Pancreas (tissue), 10 donors: ENCODE data around the gene FYCO1. TPM values are rescaled to one million over a fixed set of nuclear protein-coding genes. Genes with fewer than 3 reads are reported as not detected.

ENCODE experiments used
- ATAC-seq, 4 donors: fragments of 200-7000 bp; cut with Tn5 transposase; one replicate each; pipeline versions ENCODE4 v1.8.0 to v1.9.1; 2020; ENCODE audit warnings: mild to moderate bottlenecking in 4 of 4, moderate library complexity in 4 of 4
- DNase-seq, 6 donors: peaks; one replicate each; pipeline ENCODE4 v3.0.0-alpha.2; 2020
- FAIRE-seq: peaks from 2 replicates; lab custom pipeline; 2012; peaks lifted over from hg19 to GRCh38; lab: Jason Lieb, UNC
- H3K27ac ChIP-seq, 4 donors: fragments of 200-600 bp; sonication (generic); 1 replicate in 3 of 4; 2 replicates in 1 of 4; pipeline versions ENCODE4 v1.5.0 to v1.8.0; 2020
- H3K27me3 ChIP-seq, 4 donors: fragments of 200-600 bp; one replicate each; pipeline ENCODE4 v1.8.0; 2021
- H3K36me3 ChIP-seq, 3 donors: fragments of 200-600 bp; sonication (generic) in 1 of 3; one replicate each; pipeline versions ENCODE4 v1.5.0 to v1.8.0; 2020 to 2021
- H3K4me1 ChIP-seq, 3 donors: fragments of 200-600 bp; one replicate each; pipeline ENCODE4 v1.8.0; 2021
- H3K4me3 ChIP-seq, 4 donors: fragments of 200-600 bp; sonication (generic) in 2 of 4; one replicate each; pipeline versions ENCODE4 v1.5.0 to v1.8.0; 2020 to 2021
- H3K9me3 ChIP-seq, 4 donors: fragments of 200-600 bp; one replicate each; pipeline ENCODE4 v1.8.0; 2021
- WGBS, 2 donors: extraction: QIAGEN DNeasy Blood & Tissue Kit; methylation state at CpG; one replicate each; pipeline ENCODE4 v1.1.7; 2013; 5-methylcytosine and 5-hydroxymethylcytosine counted together
- intact Hi-C, 3 donors: fragments of 100-400 bp; cut with DNase I; formaldehyde crosslinking; loops; one replicate each; pipeline versions ENCODE4 v1.11.1 to v1.14.2; 2022
- polyA plus RNA-seq, 2 donors: library from polyadenylated mRNA; stranded (reverse); fragments of 200-250 nt; gene quantifications; one replicate each; pipeline ENCODE4 v1.2.3, GENCODE V29; 2013
- total RNA-seq, 6 donors: library from RNA; stranded (reverse); fragmentation: NEBNext Ultra II Directional in 4 of 6; extraction: Animal tissue kit (Norgen Biotek cat#: 25700) in 4 of 6; gene quantifications; one replicate each; pipeline versions ENCODE4 v1.2.1 to v1.2.4, GENCODE V29; 2021 to 2023
- TF ChIP-seq, protein P1 (sequence below), 4 donors: fragments of 200-600 bp; sonication (generic) in 3 of 4; IDR thresholded peaks; one replicate each; pipeline versions ENCODE4 v1.5.0 to v1.8.0; 2021; ENCODE audit warnings: antibody characterized with exemption in 4 of 4
- donor health status: healthy with polysubstance abuse.
- donor health status: DM: no; HTN: no; CAD: no; lungs with moderate emphysema.
- donor health status: DM: no; HTN: no; CAD: no.
- donor health status: control.
- donor health status: control.
- donor health status: Bipolar disorder and iron deficiency.
- donor health status: DM: yes; HTN: yes; CAD: no.
- donor health status: DM: no; HTN: no; CAD: no.
- donor health status: DM: no; HTN: no; CAD: no.
- donor health status: DM: yes; HTN: yes; CAD: no.

FYCO1 gene
- total and polyA plus RNA-seq, 8 donors: 9.3 to 25.1 (median 15.7) TPM

DNA sequence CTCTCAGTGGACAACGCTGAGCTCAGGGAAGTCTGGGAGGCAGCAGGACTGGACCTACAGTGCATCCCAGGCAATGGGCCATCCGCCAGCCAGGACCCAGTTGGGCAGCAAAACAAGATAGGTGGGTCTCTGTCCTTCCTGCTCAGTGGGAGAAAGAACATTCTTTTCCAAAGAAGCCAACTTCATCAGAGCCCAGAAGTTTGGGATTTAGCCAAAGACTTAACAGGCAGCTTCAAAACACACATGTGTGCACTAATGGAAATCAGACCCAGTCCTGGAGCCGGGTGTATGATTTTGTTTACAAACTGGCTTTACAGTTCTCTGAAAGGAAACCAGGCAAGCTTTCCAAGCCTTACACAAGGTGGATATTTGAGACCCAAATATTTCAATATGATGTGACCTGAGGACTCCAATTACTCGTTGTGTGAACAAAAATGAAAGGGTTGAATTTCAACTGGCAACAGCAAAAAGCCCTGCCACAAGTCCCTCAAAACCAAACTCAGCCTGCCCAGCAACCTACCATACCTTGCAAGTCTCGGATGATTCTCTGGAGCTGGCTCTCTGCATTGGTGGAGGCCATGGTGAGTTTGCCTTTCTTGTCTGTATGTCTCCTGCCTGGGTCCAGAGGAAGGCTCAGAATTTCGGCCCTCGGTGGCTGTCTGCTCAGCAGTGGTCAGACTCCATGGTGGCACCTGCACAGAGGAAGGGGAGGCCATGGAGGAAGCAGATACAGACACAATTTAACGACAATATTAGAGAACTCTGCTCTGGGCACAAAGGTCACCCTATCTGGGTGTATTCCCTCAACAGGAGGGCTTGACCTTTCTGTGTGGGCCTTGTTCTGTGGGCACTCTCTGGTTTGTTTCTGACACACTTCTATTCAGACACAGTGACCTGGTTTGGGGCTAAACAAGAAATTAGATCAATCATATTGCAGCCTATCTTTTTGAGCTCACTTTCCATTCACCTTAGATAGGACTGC is 11.0 kb downstream of the FYCO1 start:
- intact Hi-C loops: no loop called here
- H3K36me3 ChIP-seq: peaks cover 0 to 27% (median 0%) of the 10 kb centered on the region in 3 donors

DNA sequence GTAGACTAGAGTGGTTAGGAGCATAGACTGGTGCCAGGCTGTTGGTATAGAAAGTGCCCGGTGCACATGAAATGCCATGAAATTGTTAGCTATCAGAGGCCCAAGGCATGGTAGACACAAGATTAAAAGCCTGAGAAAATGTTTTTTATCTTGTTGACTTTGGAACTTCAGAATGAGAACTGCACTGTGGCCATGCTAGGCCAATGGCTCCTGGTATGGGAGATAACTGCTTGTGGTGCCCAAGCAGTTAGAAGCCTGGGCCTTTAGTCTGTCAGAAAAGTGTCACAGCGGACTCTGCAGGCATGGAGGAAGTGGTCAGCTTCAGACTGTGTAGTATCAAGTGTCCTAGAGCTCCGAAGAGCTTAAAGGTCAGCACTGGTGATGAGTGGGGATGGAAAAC is 11.9 kb downstream of the FYCO1 start:
- WGBS, 2 donors: 45 to 58% methylated on average over 3 of the region's 3 CpGs
- H3K4me1 ChIP-seq: peaks cover 45 to 50% (median 48%) of the 10 kb centered on the region in 3 donors
- no peak for ATAC-seq
- no peak for DNase-seq
- no peak overlapping the region for H3K4me3 ChIP-seq
- FAIRE-seq: no peak
- intact Hi-C loops: no loop called here
- H3K27ac ChIP-seq: no peak overlapping the region
- no peaks in the 10 kb centered on the region for H3K27me3 ChIP-seq
- peaks cover 0 to 32% (median 0%) of the 10 kb centered on the region in 3 donors for H3K36me3 ChIP-seq
- no peaks in the 10 kb centered on the region for H3K9me3 ChIP-seq
- TF ChIP-seq, protein P1, sequence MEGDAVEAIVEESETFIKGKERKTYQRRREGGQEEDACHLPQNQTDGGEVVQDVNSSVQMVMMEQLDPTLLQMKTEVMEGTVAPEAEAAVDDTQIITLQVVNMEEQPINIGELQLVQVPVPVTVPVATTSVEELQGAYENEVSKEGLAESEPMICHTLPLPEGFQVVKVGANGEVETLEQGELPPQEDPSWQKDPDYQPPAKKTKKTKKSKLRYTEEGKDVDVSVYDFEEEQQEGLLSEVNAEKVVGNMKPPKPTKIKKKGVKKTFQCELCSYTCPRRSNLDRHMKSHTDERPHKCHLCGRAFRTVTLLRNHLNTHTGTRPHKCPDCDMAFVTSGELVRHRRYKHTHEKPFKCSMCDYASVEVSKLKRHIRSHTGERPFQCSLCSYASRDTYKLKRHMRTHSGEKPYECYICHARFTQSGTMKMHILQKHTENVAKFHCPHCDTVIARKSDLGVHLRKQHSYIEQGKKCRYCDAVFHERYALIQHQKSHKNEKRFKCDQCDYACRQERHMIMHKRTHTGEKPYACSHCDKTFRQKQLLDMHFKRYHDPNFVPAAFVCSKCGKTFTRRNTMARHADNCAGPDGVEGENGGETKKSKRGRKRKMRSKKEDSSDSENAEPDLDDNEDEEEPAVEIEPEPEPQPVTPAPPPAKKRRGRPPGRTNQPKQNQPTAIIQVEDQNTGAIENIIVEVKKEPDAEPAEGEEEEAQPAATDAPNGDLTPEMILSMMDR (IDR thresholded peaks at IDR 0.05): no peak

More for the DNA sequence above, 11.0 kb downstream of the FYCO1 start:
- TF ChIP-seq, protein P1 (IDR thresholded peaks at IDR 0.05): no peak
- Histone ChIP-seq H3K27ac (peak overlapping the region in 3 of 4 donors; percentile 12 to 94 (median 90)), H3K4me3 (no peak overlapping the region), H3K27me3 (no peaks in the 10 kb centered on the region), H3K9me3 (no peaks in the 10 kb centered on the region), H3K4me1 (peaks cover 51 to 59% (median 55%) of the 10 kb centered on the region in 3 donors)
- no peak for ATAC-seq
- no peak for FAIRE-seq
- 58 to 63% methylated on average over 8 of the region's 8 CpGs for WGBS, 2 donors
- DNase-seq: peak in 1 of 6 donors; percentile 46

DNA sequence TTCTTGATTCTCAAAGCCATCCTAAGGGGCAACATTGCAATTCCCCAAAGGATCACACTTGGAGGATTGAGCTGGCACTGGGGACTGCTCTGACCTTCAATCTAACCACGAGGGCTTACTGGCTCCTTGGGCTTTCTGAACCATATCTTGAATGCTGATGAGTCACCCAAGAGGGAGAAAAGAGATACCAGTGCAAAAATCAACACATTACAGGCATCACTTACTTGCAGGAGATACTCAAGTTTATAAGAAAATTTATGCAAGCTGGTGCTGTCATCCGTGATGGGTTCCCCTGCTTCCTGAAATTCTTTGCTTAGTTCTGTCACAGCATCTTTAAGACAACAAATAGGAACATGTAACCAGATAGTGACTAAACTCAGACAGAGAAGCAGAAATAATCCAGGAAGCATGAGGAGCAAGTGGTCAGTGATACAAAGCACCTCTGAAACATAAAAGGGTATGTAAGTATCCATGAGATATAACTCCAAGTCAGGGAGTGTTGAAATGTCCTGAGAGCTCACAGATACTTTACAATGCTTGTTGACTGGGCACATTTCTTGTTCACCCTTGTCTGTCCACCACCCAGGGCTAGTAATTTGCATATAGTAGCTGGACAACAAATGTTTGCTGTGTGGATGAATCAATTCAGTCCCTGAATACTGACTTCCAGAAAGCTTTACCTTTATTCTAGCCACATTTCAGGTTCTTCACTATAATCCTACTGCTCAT is 14.1 kb downstream of the FYCO1 start:
- intact Hi-C loops: no loop called here
- no peak overlapping the region for H3K27ac ChIP-seq
- ATAC-seq (no peak), DNase-seq (no peak), FAIRE-seq (no peak)
- no peaks in the 10 kb centered on the region for H3K27me3 ChIP-seq
- WGBS, 2 donors: 53 to 55% methylated on average over 2 of the region's 2 CpGs
- no peaks in the 10 kb centered on the region for H3K9me3 ChIP-seq
- peaks cover 0 to 37% (median 0%) of the 10 kb centered on the region in 3 donors for H3K36me3 ChIP-seq
- peaks cover 23 to 34% (median 27%) of the 10 kb centered on the region in 3 donors for H3K4me1 ChIP-seq
- H3K4me3 ChIP-seq: no peak overlapping the region
- TF ChIP-seq, protein P1 (IDR thresholded peaks at IDR 0.05): no peak

DNA sequence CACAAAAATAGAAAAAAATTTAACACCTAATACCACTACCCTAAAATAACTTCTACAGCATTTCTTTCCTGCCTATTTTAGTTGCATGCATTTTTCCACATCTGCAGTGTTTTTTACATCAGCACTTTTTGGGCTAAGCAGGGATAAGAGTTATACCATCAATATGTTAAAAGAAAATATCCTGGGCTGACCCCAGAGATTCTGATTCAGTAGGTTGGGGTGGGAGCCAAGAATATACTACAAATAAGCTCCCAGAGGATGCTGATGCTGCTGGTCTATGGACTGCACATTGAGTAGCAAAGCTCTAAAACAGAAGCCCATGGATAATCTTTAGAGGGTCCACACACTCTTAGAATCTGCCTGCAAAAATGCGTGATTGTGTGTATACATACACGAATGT is 14.8 kb downstream of the FYCO1 start:
- Histone ChIP-seq H3K36me3 (peaks cover 0 to 41% (median 0%) of the 10 kb centered on the region in 3 donors), H3K27me3 (no peaks in the 10 kb centered on the region), H3K9me3 (no peaks in the 10 kb centered on the region), H3K4me1 (peaks cover 17 to 30% (median 20%) of the 10 kb centered on the region in 3 donors), H3K27ac (no peak overlapping the region), H3K4me3 (no peak overlapping the region)
- TF ChIP-seq, protein P1 (IDR thresholded peaks at IDR 0.05): no peak
- 94% methylated on average over 2 of the region's 2 CpGs for WGBS, 2 donors
- FAIRE-seq: no peak
- DNase-seq: no peak
- intact Hi-C loops: no loop called here
- ATAC-seq: no peak
